ENCODE results near the gene ACTN1.

DNA sequence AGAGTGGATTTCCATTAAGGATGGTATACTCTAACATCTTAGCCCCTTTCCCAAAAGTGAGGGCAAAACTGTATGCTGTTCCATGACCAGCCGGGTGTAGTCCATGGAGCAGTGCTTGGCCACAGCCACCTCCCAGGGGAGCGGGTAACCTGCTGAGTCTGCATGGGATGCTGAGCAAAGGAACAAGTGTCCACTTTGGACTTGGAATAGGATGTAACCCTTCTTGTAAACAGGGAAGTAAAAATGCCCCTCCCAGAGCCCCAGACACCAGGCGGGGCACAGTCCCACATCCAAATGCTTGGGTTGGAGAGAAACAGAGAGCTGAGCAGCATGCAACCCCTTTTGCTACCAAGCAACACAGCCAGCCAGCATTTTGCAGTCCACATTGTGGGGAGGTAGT lies 65.6 kb downstream of the ACTN1 start:
- TF ChIP-seq EZH2 (IDR thresholded peaks at IDR 0.05; ENCODE audit: low read depth, unreplicated experiment) (no peak), EZH2phosphoT487 (IDR thresholded peaks at IDR 0.05; ENCODE audit: unreplicated experiment) (no peak), POLR2AphosphoS5 (IDR thresholded peaks at IDR 0.05; ENCODE audit: low read depth) (no peak), NANOG (IDR thresholded peaks at IDR 0.05; ENCODE audit: borderline replicate concordance) (no peak), ZNF114 (CRISPR knock-in tag; IDR thresholded peaks at IDR 0.05) (no peak), CREB1 (CRISPR knock-in tag; IDR thresholded peaks at IDR 0.05; ENCODE audit: low read depth) (no peak), JUNB (IDR thresholded peaks at IDR 0.05; ENCODE audit: unreplicated experiment) (no peak)
- TF ChIP-seq, protein P1, sequence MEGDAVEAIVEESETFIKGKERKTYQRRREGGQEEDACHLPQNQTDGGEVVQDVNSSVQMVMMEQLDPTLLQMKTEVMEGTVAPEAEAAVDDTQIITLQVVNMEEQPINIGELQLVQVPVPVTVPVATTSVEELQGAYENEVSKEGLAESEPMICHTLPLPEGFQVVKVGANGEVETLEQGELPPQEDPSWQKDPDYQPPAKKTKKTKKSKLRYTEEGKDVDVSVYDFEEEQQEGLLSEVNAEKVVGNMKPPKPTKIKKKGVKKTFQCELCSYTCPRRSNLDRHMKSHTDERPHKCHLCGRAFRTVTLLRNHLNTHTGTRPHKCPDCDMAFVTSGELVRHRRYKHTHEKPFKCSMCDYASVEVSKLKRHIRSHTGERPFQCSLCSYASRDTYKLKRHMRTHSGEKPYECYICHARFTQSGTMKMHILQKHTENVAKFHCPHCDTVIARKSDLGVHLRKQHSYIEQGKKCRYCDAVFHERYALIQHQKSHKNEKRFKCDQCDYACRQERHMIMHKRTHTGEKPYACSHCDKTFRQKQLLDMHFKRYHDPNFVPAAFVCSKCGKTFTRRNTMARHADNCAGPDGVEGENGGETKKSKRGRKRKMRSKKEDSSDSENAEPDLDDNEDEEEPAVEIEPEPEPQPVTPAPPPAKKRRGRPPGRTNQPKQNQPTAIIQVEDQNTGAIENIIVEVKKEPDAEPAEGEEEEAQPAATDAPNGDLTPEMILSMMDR (conservative IDR thresholded peaks at IDR 0.05; ENCODE audit: low read depth in 2 of 2) = no peak
- TF ChIP-seq, protein P2, sequence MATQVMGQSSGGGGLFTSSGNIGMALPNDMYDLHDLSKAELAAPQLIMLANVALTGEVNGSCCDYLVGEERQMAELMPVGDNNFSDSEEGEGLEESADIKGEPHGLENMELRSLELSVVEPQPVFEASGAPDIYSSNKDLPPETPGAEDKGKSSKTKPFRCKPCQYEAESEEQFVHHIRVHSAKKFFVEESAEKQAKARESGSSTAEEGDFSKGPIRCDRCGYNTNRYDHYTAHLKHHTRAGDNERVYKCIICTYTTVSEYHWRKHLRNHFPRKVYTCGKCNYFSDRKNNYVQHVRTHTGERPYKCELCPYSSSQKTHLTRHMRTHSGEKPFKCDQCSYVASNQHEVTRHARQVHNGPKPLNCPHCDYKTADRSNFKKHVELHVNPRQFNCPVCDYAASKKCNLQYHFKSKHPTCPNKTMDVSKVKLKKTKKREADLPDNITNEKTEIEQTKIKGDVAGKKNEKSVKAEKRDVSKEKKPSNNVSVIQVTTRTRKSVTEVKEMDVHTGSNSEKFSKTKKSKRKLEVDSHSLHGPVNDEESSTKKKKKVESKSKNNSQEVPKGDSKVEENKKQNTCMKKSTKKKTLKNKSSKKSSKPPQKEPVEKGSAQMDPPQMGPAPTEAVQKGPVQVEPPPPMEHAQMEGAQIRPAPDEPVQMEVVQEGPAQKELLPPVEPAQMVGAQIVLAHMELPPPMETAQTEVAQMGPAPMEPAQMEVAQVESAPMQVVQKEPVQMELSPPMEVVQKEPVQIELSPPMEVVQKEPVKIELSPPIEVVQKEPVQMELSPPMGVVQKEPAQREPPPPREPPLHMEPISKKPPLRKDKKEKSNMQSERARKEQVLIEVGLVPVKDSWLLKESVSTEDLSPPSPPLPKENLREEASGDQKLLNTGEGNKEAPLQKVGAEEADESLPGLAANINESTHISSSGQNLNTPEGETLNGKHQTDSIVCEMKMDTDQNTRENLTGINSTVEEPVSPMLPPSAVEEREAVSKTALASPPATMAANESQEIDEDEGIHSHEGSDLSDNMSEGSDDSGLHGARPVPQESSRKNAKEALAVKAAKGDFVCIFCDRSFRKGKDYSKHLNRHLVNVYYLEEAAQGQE (IDR thresholded peaks at IDR 0.05; ENCODE audit: unreplicated experiment) = no peak
